Measurements from ENCODE around the gene IL32.

IL32 gene

DNA sequence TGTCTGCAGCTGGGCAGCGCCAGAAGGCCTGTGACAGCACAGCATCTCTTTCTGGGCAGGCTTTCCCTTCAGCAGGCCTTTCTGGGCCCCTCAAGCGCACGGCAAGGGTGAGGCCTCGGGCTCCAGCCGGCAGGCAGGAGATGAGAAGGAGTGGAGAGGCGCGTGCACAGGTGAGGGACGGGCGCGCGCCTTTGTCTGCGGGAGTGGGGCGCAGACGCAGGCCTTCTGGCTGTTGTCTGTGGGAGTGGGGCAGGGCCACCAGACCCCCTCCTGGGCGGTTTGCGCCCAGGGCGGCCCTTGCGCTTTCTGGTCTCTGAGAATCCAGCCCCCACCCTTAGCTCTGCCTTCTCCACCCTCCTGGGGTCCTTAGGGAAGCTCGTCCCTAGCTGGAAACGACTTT, 53.4 kb downstream of the IL32 start:
- no peak for DNase-seq (ENCODE audit: low spot score)
